Neuron (in vitro differentiated cells): Measurements from ENCODE around the gene CCDC187.
"Not testable (repeated sequence)": the region's sequence is repeated elsewhere in the genome, so short reads cannot be mapped to it uniquely, and the experiment has no call there.

Experiments
- H2AFZ ChIP-seq: one replicate; pipeline ENCODE4 v1.6.1; 2013; ENCODE audit warnings: low read depth, mild to moderate bottlenecking, inconsistent platforms, low read length, moderate library complexity
- H3K27me3 ChIP-seq: one replicate; pipeline ENCODE4 v1.6.1; 2013; ENCODE audit warnings: low read length; ENCODE audit not compliant: insufficient read depth
- H3K36me3 ChIP-seq: one replicate; pipeline ENCODE4 v1.6.1; 2013; ENCODE audit warnings: low read length; ENCODE audit not compliant: insufficient read depth
- H3K4me1 ChIP-seq: one replicate; pipeline ENCODE4 v1.6.1; 2013; ENCODE audit warnings: low read length; ENCODE audit not compliant: insufficient read depth
- H3K4me3 ChIP-seq: 2 replicates; pipeline ENCODE4 v1.5.1; 2013; ENCODE audit warnings: mild to moderate bottlenecking, low read length, moderate library complexity
- H3K9me3 ChIP-seq: one replicate; pipeline ENCODE4 v1.6.1; 2013; ENCODE audit warnings: low read length

The CCDC187 gene

GRCh38 chr9:136328011-136328621, 24.2 kb upstream of the CCDC187 start:
- Histone ChIP-seq H3K36me3 (peaks cover 6% of the 10 kb centered on the region), H2AFZ (no peak overlapping the region), H3K4me1 (peaks cover 34% of the 10 kb centered on the region), H3K4me3 (peak overlapping the region; percentile 91), H3K27me3 (peaks cover 2% of the 10 kb centered on the region), H3K9me3 (no peaks in the 10 kb centered on the region)

DNA sequence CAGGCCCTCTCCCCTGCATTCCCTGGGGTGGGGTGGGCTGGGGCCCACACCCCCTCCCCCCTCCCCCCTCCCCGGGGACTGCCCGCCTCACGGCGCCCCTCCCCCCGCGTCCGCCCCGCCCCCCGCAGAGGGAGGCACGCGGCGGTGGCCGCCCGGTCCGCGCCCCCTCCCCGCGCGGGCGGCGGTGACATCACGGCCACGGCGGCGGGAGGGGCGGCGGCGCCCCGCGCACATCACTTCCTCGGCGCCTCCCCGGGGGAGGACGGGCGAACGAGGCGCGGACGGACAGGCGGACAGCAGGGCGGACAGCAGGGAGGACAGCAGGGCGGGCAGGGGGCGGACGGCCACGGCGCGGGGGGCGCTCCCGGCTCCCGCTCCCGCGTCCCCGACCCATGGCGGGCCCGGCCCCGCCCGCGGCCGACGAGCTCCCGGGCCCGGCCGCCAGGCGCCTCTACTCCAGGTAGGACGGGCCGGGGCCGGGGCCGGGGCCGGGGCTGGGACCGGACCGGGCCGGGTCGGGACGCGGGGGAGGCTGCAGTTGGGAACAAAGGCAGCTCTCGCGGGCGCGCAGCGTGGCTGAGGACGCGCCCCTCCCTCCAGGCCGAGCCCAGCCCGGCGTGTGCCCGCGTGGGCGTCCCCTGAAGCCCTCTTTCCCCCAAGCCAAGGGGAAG, 23.5 kb upstream of the CCDC187 start, which contains the start of gene GPSM1:
Gene GPSM1, plus strand, starts transcription at position 236 of the 671 bp plus-strand sequence. Its CDS starts 157 bp downstream, at position 393.
- Histone ChIP-seq H3K36me3 (peaks cover 4% of the 10 kb centered on the region), H3K4me1 (peaks cover 34% of the 10 kb centered on the region), H3K4me3 (peak within 1 kb of the TSS; percentile 91), H2AFZ (peak within 1 kb of the TSS; percentile 31), H3K27me3 (peaks cover 2% of the 10 kb centered on the region), H3K9me3 (no peaks in the 10 kb centered on the region)

DNA sequence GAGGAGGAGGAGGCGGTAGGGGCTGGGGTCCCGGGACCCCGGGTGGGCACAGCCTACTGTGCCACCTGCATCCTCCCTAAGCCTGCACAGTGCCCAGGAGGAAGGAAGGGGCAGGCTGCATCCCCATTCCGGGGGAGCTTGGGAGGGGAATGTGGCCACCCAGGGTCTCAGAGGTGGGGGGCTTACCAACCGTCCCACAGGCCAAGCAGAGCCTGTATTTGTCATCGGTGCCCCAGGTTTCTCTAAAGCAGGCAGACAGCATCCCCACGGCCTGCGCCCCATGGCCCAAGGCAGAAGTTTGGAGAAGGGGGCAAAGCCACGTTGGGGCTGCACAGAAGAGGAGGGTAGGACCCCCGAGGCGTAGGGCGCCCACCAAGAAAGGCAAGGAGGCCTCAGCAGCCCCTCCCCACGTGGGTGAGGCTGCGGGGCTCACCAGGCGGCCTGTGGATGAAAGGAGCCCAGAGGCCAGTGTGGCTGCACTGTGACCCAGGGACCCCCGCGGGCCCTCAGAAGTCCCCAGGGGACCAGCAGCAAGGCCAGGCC, 22.9 kb upstream of the CCDC187 start:
- peak overlapping the region; percentile 27 for H3K4me3 ChIP-seq
- H3K36me3 ChIP-seq, result no peaks in the 10 kb centered on the region
- H3K4me1 ChIP-seq, result peaks cover 34% of the 10 kb centered on the region
- peaks cover 2% of the 10 kb centered on the region for H3K27me3 ChIP-seq
- H2AFZ ChIP-seq, result peak overlapping the region; percentile 31
- no peaks in the 10 kb centered on the region for H3K9me3 ChIP-seq

- H3K36me3 ChIP-seq, result no peaks in the 10 kb centered on the region
- H3K4me1 ChIP-seq, result peaks cover 34% of the 10 kb centered on the region
- peak overlapping the region; percentile 31 for H2AFZ ChIP-seq
- H3K4me3 ChIP-seq, result peak overlapping the region; percentile 27
- peaks cover 2% of the 10 kb centered on the region for H3K27me3 ChIP-seq
- H3K9me3 ChIP-seq, result no peaks in the 10 kb centered on the region
These were observed 22.3 kb upstream of the CCDC187 start for GRCh38 chr9:136326061-136326760.

GRCh38 chr9:136325358-136325757, 21.5 kb upstream of the CCDC187 start:
- no peaks in the 10 kb centered on the region for H3K9me3 ChIP-seq
- H3K4me1 ChIP-seq, result peaks cover 34% of the 10 kb centered on the region
- peaks cover 2% of the 10 kb centered on the region for H3K27me3 ChIP-seq
- H3K36me3 ChIP-seq, result no peaks in the 10 kb centered on the region
- H3K4me3 ChIP-seq, result no peak overlapping the region
- no peak overlapping the region for H2AFZ ChIP-seq

DNA sequence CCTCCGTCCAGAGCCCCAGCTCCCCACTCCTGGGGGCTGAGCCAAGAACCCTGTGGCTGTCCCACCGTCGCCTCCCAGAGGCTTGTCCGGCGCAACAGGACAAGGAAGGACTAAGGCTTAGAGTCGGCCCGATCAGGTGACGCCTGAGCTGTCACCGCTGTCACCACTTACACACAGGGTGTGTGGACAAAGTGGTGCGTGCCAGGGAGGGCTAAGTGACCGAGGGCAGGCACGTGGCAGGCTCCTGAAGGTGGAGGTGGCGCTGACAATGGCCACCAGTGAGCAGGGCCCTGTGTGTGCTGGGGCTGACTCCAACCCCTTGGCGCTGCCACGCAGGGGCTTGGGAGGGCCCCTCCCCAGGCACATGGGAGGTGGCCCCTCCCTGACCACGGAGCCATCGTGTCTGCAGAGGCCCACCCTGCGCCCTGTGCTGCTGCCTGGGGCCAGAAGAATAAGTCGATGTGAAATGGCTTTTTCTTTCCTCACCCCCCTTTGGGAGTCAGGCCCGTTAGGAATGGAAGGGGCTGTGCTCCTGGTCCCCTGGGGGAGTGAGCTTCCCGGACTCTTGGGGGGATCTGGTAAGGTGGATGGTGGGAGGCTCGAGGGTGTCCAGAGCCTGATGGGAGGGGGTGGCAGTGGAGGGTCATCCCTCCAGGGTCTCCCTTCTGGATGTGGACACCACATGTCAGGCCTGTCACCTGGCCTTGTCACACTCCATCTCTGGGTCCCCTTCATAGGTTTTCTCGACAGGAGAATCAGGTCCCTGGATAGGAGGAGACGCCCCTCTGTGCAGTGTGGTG, 20.8 kb upstream of the CCDC187 start:
- no peaks in the 10 kb centered on the region for H3K36me3 ChIP-seq
- H3K9me3 ChIP-seq, result no peaks in the 10 kb centered on the region
- H3K4me1 ChIP-seq, result peaks cover 34% of the 10 kb centered on the region
- peaks cover 2% of the 10 kb centered on the region for H3K27me3 ChIP-seq
- H3K4me3 ChIP-seq, result no peak overlapping the region
- no peak overlapping the region for H2AFZ ChIP-seq

GRCh38 chr9:136323371-136323789, 19.5 kb upstream of the CCDC187 start:
- H3K4me1 ChIP-seq, result peaks cover 28% of the 10 kb centered on the region
- no peak overlapping the region for H3K4me3 ChIP-seq
- H2AFZ ChIP-seq, result no peak overlapping the region
- H3K9me3 ChIP-seq, result no peaks in the 10 kb centered on the region
- H3K36me3 ChIP-seq, result no peaks in the 10 kb centered on the region
- H3K27me3 ChIP-seq, result peaks cover 2% of the 10 kb centered on the region

DNA sequence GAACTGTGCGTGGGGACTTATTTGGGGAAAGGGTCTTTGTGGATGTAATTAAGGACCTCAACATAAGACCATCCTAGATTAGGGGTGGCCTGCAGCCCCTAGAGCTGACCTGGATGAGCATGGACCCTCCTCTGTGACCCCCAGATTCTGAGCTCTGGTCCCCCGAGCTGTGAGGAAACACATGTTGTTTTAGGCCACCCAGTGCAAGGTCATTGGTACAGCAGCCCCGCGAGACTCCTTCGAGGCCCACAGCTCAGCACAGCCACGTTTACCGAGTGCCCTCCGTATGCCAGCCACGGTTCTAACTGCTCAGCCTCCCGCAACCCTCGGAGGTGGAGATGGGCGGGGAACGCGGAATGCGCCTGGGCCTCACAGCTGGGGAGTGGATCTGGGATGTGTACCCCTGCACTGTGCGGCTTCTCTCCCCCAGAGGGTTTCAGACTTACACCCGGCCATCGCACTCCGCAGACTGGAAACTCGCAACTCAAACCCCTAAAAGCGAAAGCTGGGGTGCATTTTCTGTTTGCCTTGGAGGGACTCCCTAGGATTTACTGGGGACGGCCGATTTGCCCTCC, 18.9 kb upstream of the CCDC187 start:
- H2AFZ ChIP-seq, result no peak overlapping the region
- no peaks in the 10 kb centered on the region for H3K36me3 ChIP-seq
- peaks cover 2% of the 10 kb centered on the region for H3K27me3 ChIP-seq
- H3K4me1 ChIP-seq, result peaks cover 28% of the 10 kb centered on the region
- H3K9me3 ChIP-seq, result no peaks in the 10 kb centered on the region
- no peak overlapping the region for H3K4me3 ChIP-seq

DNA sequence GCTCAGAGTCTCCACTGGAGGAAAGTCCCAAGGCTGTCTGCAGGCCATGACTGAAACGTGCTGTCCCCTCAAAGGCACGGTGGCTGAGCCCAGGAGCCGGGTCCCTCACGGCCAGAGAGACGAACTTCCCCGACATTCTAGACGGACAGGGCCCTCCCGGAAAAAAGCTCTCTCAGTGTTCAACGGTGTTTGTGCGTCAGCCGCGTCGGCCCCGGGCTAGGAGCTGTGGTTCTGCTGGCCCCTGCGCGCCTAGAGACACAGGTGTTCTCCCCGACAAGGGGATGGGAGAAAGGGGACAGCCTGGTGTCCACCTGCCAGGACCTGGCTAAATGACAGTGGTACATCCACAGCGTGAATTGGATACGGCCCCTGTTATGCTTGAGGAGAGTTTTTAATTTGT, 17.7 kb upstream of the CCDC187 start:
- H3K36me3 ChIP-seq, result no peaks in the 10 kb centered on the region
- peaks cover 2% of the 10 kb centered on the region for H3K27me3 ChIP-seq
- H2AFZ ChIP-seq, result no peak overlapping the region
- no peak overlapping the region for H3K4me3 ChIP-seq
- H3K9me3 ChIP-seq, result no peaks in the 10 kb centered on the region
- peaks cover 24% of the 10 kb centered on the region for H3K4me1 ChIP-seq

DNA sequence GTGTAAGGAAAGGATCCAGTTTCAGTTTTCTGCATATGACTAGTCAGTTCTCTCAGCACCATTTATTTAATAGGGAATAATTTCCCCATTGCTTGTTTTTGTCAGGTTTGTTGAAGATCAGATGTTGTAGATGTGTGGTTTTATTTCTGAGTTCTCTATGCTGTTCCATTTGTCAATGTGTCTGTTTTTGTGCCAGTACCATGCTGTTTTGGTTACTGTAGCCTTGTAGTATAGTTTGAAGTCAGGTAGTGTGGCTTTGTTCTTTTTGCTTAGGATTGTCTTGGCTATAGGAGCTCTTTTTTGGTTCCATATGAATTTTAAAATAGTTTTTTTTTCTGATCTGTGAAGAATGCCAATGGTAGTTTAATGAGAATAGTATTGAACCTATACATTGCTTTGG, 17.1 kb upstream of the CCDC187 start:
- H3K4me3 ChIP-seq, H3K36me3 ChIP-seq, H3K27me3 ChIP-seq, H3K9me3 ChIP-seq, H2AFZ ChIP-seq: not testable (repeated sequence)
- H3K4me1 ChIP-seq, result peaks cover 18% of the 10 kb centered on the region

- not testable (repeated sequence) for H3K9me3 ChIP-seq, H2AFZ ChIP-seq, H3K36me3 ChIP-seq, H3K27me3 ChIP-seq, H3K4me3 ChIP-seq
- peaks cover 14% of the 10 kb centered on the region for H3K4me1 ChIP-seq
These were observed 16.1 kb upstream of the CCDC187 start for GRCh38 chr9:136319955-136320354.

DNA sequence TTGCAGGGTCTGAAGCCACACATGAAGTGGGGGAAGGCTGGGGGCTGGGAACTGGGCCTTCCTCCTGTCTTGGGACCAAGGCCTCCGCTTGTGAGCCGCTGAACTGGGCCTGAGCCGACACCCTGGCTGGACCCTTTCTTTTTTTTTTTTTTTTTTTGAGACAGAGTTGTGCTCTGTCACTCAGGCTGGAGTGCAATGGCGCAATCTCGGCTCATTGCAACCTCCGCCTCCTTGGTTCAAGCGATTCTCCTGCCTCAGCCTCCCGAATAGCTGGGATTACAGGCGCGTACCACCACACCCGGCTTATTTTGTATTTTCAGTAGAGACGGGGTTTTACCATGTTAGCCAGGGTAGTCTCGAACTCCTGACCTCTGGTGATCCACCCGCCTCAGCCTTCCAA, 15.3 kb upstream of the CCDC187 start:
- H2AFZ ChIP-seq, H3K27me3 ChIP-seq, H3K4me3 ChIP-seq, H3K36me3 ChIP-seq: not testable (repeated sequence)
- Histone ChIP-seq H3K9me3 (peaks cover 12% of the 10 kb centered on the region), H3K4me1 (peaks cover 14% of the 10 kb centered on the region)
